ENCODE results near the gene FUCA2.

The FUCA2 gene

GRCh38 chr6:143510991-143511891, at the start of gene FUCA2:
TSS of gene FUCA2 (minus strand) at chr6:143511720. CDS start at chr6:143511634, 86 bp downstream.
- Histone ChIP-seq H3K36me3 (ENCODE audit: control insufficient read depth in 5 of 5, insufficient read depth in 5 of 5, low read length in 5 of 5) (peaks cover 5 to 9% (median 8%) of the 10 kb centered on the region in 5 donors), H3K4me3 (ENCODE audit: low read depth in 1 of 5, low read length in 5 of 5) (peak within 1 kb of the TSS; percentile 71 to 92 (median 90)), H3K9ac (ENCODE audit: low read length in 5 of 5) (peak within 1 kb of the TSS; percentile 44 to 87 (median 83)), H3K27ac (ENCODE audit: low read depth, low read length) (peak within 1 kb of the TSS; percentile 77), H3K4me1 (ENCODE audit: control insufficient read depth in 5 of 5, insufficient read depth in 5 of 5, low read length in 5 of 5) (peaks cover 2 to 37% (median 28%) of the 10 kb centered on the region in 5 donors), H3K27me3 (ENCODE audit: control insufficient read depth in 5 of 5, insufficient read depth in 4 of 5, low read length in 5 of 5) (no peaks in the 10 kb centered on the region), H3K9me3 (ENCODE audit: control insufficient read depth in 5 of 5, low read length in 5 of 5) (no peaks in the 10 kb centered on the region)

GRCh38 chr6:143561105-143561704, 49.7 kb upstream of the FUCA2 start:
- Histone ChIP-seq H3K4me1 (ENCODE audit: control insufficient read depth in 5 of 5, insufficient read depth in 5 of 5, low read length in 5 of 5) (no peaks in the 10 kb centered on the region), H3K27ac (ENCODE audit: low read depth, low read length) (no peak overlapping the region), H3K36me3 (ENCODE audit: control insufficient read depth in 5 of 5, insufficient read depth in 5 of 5, low read length in 5 of 5) (no peaks in the 10 kb centered on the region), H3K27me3 (ENCODE audit: control insufficient read depth in 5 of 5, insufficient read depth in 4 of 5, low read length in 5 of 5) (no peaks in the 10 kb centered on the region), H3K4me3 (ENCODE audit: low read depth in 1 of 5, low read length in 5 of 5) (no peak overlapping the region), H3K9me3 (ENCODE audit: control insufficient read depth in 5 of 5, low read length in 5 of 5) (no peaks in the 10 kb centered on the region), H3K9ac (ENCODE audit: low read length in 5 of 5) (no peak overlapping the region)

GRCh38 chr6:143559051-143559660, 47.6 kb upstream of the FUCA2 start:
- Histone ChIP-seq H3K27ac (ENCODE audit: low read depth, low read length) (no peak overlapping the region), H3K9me3 (ENCODE audit: control insufficient read depth in 5 of 5, low read length in 5 of 5) (no peaks in the 10 kb centered on the region), H3K9ac (ENCODE audit: low read length in 5 of 5) (no peak overlapping the region), H3K27me3 (ENCODE audit: control insufficient read depth in 5 of 5, insufficient read depth in 4 of 5, low read length in 5 of 5) (no peaks in the 10 kb centered on the region), H3K36me3 (ENCODE audit: control insufficient read depth in 5 of 5, insufficient read depth in 5 of 5, low read length in 5 of 5) (no peaks in the 10 kb centered on the region), H3K4me3 (ENCODE audit: low read depth in 1 of 5, low read length in 5 of 5) (no peak overlapping the region), H3K4me1 (ENCODE audit: control insufficient read depth in 5 of 5, insufficient read depth in 5 of 5, low read length in 5 of 5) (no peaks in the 10 kb centered on the region)

GRCh38 chr6:143556529-143556928, 45.0 kb upstream of the FUCA2 start:
- Histone ChIP-seq H3K9me3 (ENCODE audit: control insufficient read depth in 5 of 5, low read length in 5 of 5) (no peaks in the 10 kb centered on the region), H3K4me1 (ENCODE audit: control insufficient read depth in 5 of 5, insufficient read depth in 5 of 5, low read length in 5 of 5) (no peaks in the 10 kb centered on the region), H3K4me3 (ENCODE audit: low read depth in 1 of 5, low read length in 5 of 5) (no peak overlapping the region), H3K27ac (ENCODE audit: low read depth, low read length) (no peak overlapping the region), H3K9ac (ENCODE audit: low read length in 5 of 5) (no peak overlapping the region), H3K27me3 (ENCODE audit: control insufficient read depth in 5 of 5, insufficient read depth in 4 of 5, low read length in 5 of 5) (no peaks in the 10 kb centered on the region), H3K36me3 (ENCODE audit: control insufficient read depth in 5 of 5, insufficient read depth in 5 of 5, low read length in 5 of 5) (no peaks in the 10 kb centered on the region)

- no peak overlapping the region for H3K4me3 ChIP-seq (ENCODE audit: low read depth in 1 of 5, low read length in 5 of 5)
- H3K27ac ChIP-seq (ENCODE audit: low read depth, low read length), result no peak overlapping the region
- H3K4me1 ChIP-seq (ENCODE audit: control insufficient read depth in 5 of 5, insufficient read depth in 5 of 5, low read length in 5 of 5), result no peaks in the 10 kb centered on the region
- H3K36me3 ChIP-seq (ENCODE audit: control insufficient read depth in 5 of 5, insufficient read depth in 5 of 5, low read length in 5 of 5), result no peaks in the 10 kb centered on the region
- H3K27me3 ChIP-seq (ENCODE audit: control insufficient read depth in 5 of 5, insufficient read depth in 4 of 5, low read length in 5 of 5), result no peaks in the 10 kb centered on the region
- H3K9me3 ChIP-seq (ENCODE audit: control insufficient read depth in 5 of 5, low read length in 5 of 5), result no peaks in the 10 kb centered on the region
- no peak overlapping the region for H3K9ac ChIP-seq (ENCODE audit: low read length in 5 of 5)
Observed at GRCh38 chr6:143555582-143555981, 44.1 kb upstream of the FUCA2 start.

GRCh38 chr6:143555071-143555492, 43.6 kb upstream of the FUCA2 start:
- no peaks in the 10 kb centered on the region for H3K4me1 ChIP-seq (ENCODE audit: control insufficient read depth in 5 of 5, insufficient read depth in 5 of 5, low read length in 5 of 5)
- H3K9ac ChIP-seq (ENCODE audit: low read length in 5 of 5), result no peak overlapping the region
- no peaks in the 10 kb centered on the region for H3K9me3 ChIP-seq (ENCODE audit: control insufficient read depth in 5 of 5, low read length in 5 of 5)
- no peak overlapping the region for H3K27ac ChIP-seq (ENCODE audit: low read depth, low read length)
- H3K4me3 ChIP-seq (ENCODE audit: low read depth in 1 of 5, low read length in 5 of 5), result no peak overlapping the region
- no peaks in the 10 kb centered on the region for H3K27me3 ChIP-seq (ENCODE audit: control insufficient read depth in 5 of 5, insufficient read depth in 4 of 5, low read length in 5 of 5)
- H3K36me3 ChIP-seq (ENCODE audit: control insufficient read depth in 5 of 5, insufficient read depth in 5 of 5, low read length in 5 of 5), result no peaks in the 10 kb centered on the region

GRCh38 chr6:143553337-143553736, 41.8 kb upstream of the FUCA2 start:
- Histone ChIP-seq H3K4me3 (ENCODE audit: low read depth in 1 of 5, low read length in 5 of 5) (no peak overlapping the region), H3K27me3 (ENCODE audit: control insufficient read depth in 5 of 5, insufficient read depth in 4 of 5, low read length in 5 of 5) (no peaks in the 10 kb centered on the region), H3K36me3 (ENCODE audit: control insufficient read depth in 5 of 5, insufficient read depth in 5 of 5, low read length in 5 of 5) (no peaks in the 10 kb centered on the region), H3K9ac (ENCODE audit: low read length in 5 of 5) (no peak overlapping the region), H3K9me3 (ENCODE audit: control insufficient read depth in 5 of 5, low read length in 5 of 5) (no peaks in the 10 kb centered on the region), H3K4me1 (ENCODE audit: control insufficient read depth in 5 of 5, insufficient read depth in 5 of 5, low read length in 5 of 5) (no peaks in the 10 kb centered on the region), H3K27ac (ENCODE audit: low read depth, low read length) (no peak overlapping the region)

GRCh38 chr6:143549949-143550268, 38.4 kb upstream of the FUCA2 start:
- H3K27ac ChIP-seq (ENCODE audit: low read depth, low read length), result no peak overlapping the region
- H3K36me3 ChIP-seq (ENCODE audit: control insufficient read depth in 5 of 5, insufficient read depth in 5 of 5, low read length in 5 of 5), result no peaks in the 10 kb centered on the region
- H3K4me1 ChIP-seq (ENCODE audit: control insufficient read depth in 5 of 5, insufficient read depth in 5 of 5, low read length in 5 of 5), result no peaks in the 10 kb centered on the region

GRCh38 chr6:143549221-143549948, 37.9 kb upstream of the FUCA2 start:
- Histone ChIP-seq H3K27ac (ENCODE audit: low read depth, low read length) (no peak overlapping the region), H3K4me1 (ENCODE audit: control insufficient read depth in 5 of 5, insufficient read depth in 5 of 5, low read length in 5 of 5) (no peaks in the 10 kb centered on the region), H3K27me3 (ENCODE audit: control insufficient read depth in 5 of 5, insufficient read depth in 4 of 5, low read length in 5 of 5) (no peaks in the 10 kb centered on the region), H3K36me3 (ENCODE audit: control insufficient read depth in 5 of 5, insufficient read depth in 5 of 5, low read length in 5 of 5) (no peaks in the 10 kb centered on the region), H3K9ac (ENCODE audit: low read length in 5 of 5) (no peak overlapping the region), H3K4me3 (ENCODE audit: low read depth in 1 of 5, low read length in 5 of 5) (no peak overlapping the region), H3K9me3 (ENCODE audit: control insufficient read depth in 5 of 5, low read length in 5 of 5) (no peaks in the 10 kb centered on the region)

More at GRCh38 chr6:143549949-143550268, 38.4 kb upstream of the FUCA2 start:
- no peak overlapping the region for H3K4me3 ChIP-seq (ENCODE audit: low read depth in 1 of 5, low read length in 5 of 5)
- H3K9me3 ChIP-seq (ENCODE audit: control insufficient read depth in 5 of 5, low read length in 5 of 5), result no peaks in the 10 kb centered on the region
- H3K9ac ChIP-seq (ENCODE audit: low read length in 5 of 5), result no peak overlapping the region
- H3K27me3 ChIP-seq (ENCODE audit: control insufficient read depth in 5 of 5, insufficient read depth in 4 of 5, low read length in 5 of 5), result no peaks in the 10 kb centered on the region

Measured in subcutaneous abdominal adipose tissue (tissue), 5 donors.